ENCODE data around the gene TPGS2.
"Not testable (repeated sequence)": the region's sequence is repeated elsewhere in the genome, so short reads cannot be mapped to it uniquely, and the experiment has no call there.

TPGS2 gene, protein sequence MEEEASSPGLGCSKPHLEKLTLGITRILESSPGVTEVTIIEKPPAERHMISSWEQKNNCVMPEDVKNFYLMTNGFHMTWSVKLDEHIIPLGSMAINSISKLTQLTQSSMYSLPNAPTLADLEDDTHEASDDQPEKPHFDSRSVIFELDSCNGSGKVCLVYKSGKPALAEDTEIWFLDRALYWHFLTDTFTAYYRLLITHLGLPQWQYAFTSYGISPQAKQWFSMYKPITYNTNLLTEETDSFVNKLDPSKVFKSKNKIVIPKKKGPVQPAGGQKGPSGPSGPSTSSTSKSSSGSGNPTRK

GRCh38 chr18:36828630-36829361, at the start of gene TPGS2, which contains the start of gene KIAA1328:
Gene TPGS2 (minus strand): TSS chr18:36829002. CDS start chr18:36828767, 235 bp downstream.
Gene KIAA1328 (plus strand): TSS chr18:36829127. CDS start chr18:36829139, 12 bp downstream.
- H2AFZ ChIP-seq (ENCODE audit: low read length): peak within 1 kb of the TSS; percentile 99
- TF ChIP-seq CTCF (IDR thresholded peaks at IDR 0.05; ENCODE audit: low read length) (peak; percentile 54), EZH2phosphoT487 (IDR thresholded peaks at IDR 0.05; ENCODE audit: low read length) (no peak), EZH2 (optimal IDR thresholded peaks at IDR 0.05; ENCODE audit: low read depth, low read length) (no peak)
- H3K27ac ChIP-seq (ENCODE audit: low read length): peak within 1 kb of the TSS; percentile 50; the same call in 1 of the 2 replicates
- H4K20me1 ChIP-seq (ENCODE audit: insufficient read depth, low read length): no peaks in the 10 kb centered on the region
- no peaks in the 10 kb centered on the region for H3K27me3 ChIP-seq (replicated peaks; ENCODE audit: insufficient read depth, low read length)
- no peaks in the 10 kb centered on the region for H3K9me3 ChIP-seq (replicated peaks; ENCODE audit: insufficient read depth, low read length)
- peaks cover 22% of the 10 kb centered on the region for H3K4me1 ChIP-seq (ENCODE audit: low read length)
- DNase-seq: peak; percentile 90
- H3K79me2 ChIP-seq (ENCODE audit: low read length): peaks cover 36% of the 10 kb centered on the region
- no peaks in the 10 kb centered on the region for H3K9me2 ChIP-seq (replicated peaks; ENCODE audit: insufficient read depth, low read length)
- H3K4me3 ChIP-seq (ENCODE audit: low read length): peak within 1 kb of the TSS; percentile 100
- H3K9ac ChIP-seq (ENCODE audit: low read length): peak within 1 kb of the TSS; percentile 65
- peak within 1 kb of the TSS; percentile 83 for H3K4me2 ChIP-seq (ENCODE audit: low read depth, low read length)
- H3F3A ChIP-seq (ENCODE audit: insufficient read depth, low read length): no peaks in the 10 kb centered on the region
- no peaks in the 10 kb centered on the region for H3K36me3 ChIP-seq (replicated peaks; ENCODE audit: insufficient read depth, low read length)

DNA sequence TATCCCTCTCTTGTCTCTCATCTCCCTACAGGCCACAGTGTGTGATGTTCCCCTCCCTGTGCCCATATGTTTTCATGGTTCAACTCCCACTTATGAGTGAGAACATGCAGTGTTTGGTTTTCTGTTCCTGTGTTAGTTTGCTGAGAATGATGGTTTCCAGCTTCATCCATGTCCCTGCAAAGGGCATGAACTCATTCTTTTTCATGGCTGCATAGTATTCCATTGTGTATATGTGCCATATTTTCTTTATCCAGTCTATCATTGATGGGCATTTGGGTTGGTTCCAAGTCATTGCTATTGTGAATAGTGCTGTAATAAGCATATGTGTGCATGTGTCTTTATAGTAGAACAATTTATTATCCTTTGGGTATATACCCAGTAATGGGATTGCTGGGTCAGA, 45.0 kb upstream of the TPGS2 start:
- not testable (repeated sequence) for H4K20me1 ChIP-seq (ENCODE audit: insufficient read depth, low read length); H3K79me2 ChIP-seq (ENCODE audit: low read length); H3K4me3 ChIP-seq (ENCODE audit: low read length); H3K9me2 ChIP-seq (replicated peaks; ENCODE audit: insufficient read depth, low read length); H3K9ac ChIP-seq (ENCODE audit: low read length); H2AFZ ChIP-seq (ENCODE audit: low read length); H3K36me3 ChIP-seq (replicated peaks; ENCODE audit: insufficient read depth, low read length); H3K4me2 ChIP-seq (ENCODE audit: low read depth, low read length); H3K9me3 ChIP-seq (replicated peaks; ENCODE audit: insufficient read depth, low read length); H3F3A ChIP-seq (ENCODE audit: insufficient read depth, low read length); H3K27me3 ChIP-seq (replicated peaks; ENCODE audit: insufficient read depth, low read length); H3K4me1 ChIP-seq (ENCODE audit: low read length); DNase-seq; H3K27ac ChIP-seq (ENCODE audit: low read length)

GRCh38 chr18:36872329-36872728, 43.5 kb upstream of the TPGS2 start:
- no peaks in the 10 kb centered on the region for H3K27me3 ChIP-seq (replicated peaks; ENCODE audit: insufficient read depth, low read length)
- H3K27ac ChIP-seq (ENCODE audit: low read length): no peak overlapping the region
- H3K9me2 ChIP-seq (replicated peaks; ENCODE audit: insufficient read depth, low read length): no peaks in the 10 kb centered on the region
- H4K20me1 ChIP-seq (ENCODE audit: insufficient read depth, low read length): no peaks in the 10 kb centered on the region
- no peaks in the 10 kb centered on the region for H3K36me3 ChIP-seq (replicated peaks; ENCODE audit: insufficient read depth, low read length)
- no peak overlapping the region for H2AFZ ChIP-seq (ENCODE audit: low read length)
- DNase-seq: no peak
- no peaks in the 10 kb centered on the region for H3K9me3 ChIP-seq (replicated peaks; ENCODE audit: insufficient read depth, low read length)
- no peaks in the 10 kb centered on the region for H3F3A ChIP-seq (ENCODE audit: insufficient read depth, low read length)
- no peak overlapping the region for H3K4me3 ChIP-seq (ENCODE audit: low read length)
- TF ChIP-seq CTCF (IDR thresholded peaks at IDR 0.05; ENCODE audit: low read length) (no peak), EZH2phosphoT487 (IDR thresholded peaks at IDR 0.05; ENCODE audit: low read length) (no peak), EZH2 (optimal IDR thresholded peaks at IDR 0.05; ENCODE audit: low read depth, low read length) (no peak)
- no peak overlapping the region for H3K4me2 ChIP-seq (ENCODE audit: low read depth, low read length)
- no peaks in the 10 kb centered on the region for H3K79me2 ChIP-seq (ENCODE audit: low read length)
- H3K4me1 ChIP-seq (ENCODE audit: low read length): no peaks in the 10 kb centered on the region
- H3K9ac ChIP-seq (ENCODE audit: low read length): no peak overlapping the region
